CD8-positive, alpha-beta memory T cell (primary cell): ENCODE measurements around the gene GSTO2. TPM values are rescaled to one million over a fixed set of nuclear protein-coding genes. Genes with fewer than 3 reads are reported as not detected.

ENCODE experiments used
- CTCF ChIA-PET: fragments of 350-600 bp; sonication (Branson Sonifier 250); formaldehyde crosslinking; loops from one replicate; lab custom pipeline; 2021; ENCODE audit warnings: antibody characterized with exemption; lab: Charles Lee
- POLR2A ChIA-PET: fragments of 350-600 bp; sonication (Branson Sonifier 250); formaldehyde crosslinking; loops from one replicate; lab custom pipeline; 2021; ENCODE audit warnings: antibody characterized with exemption; lab: Charles Lee
- DNase-seq, 5 donors: peaks; one replicate each; pipeline versions ENCODE4 v3.0.0 to v3.0.0-alpha.2; 2020 to 2022; ENCODE audit warnings: mixed read lengths in 1 of 5
- H3K27ac ChIP-seq: one replicate; pipeline ENCODE4 v1.7.0; 2013; ENCODE audit warnings: low read depth, mild to moderate bottlenecking, low read length, moderate library complexity
- H3K27me3 ChIP-seq: 2 replicates; pipeline ENCODE4 v1.7.0; 2013; ENCODE audit warnings: low read length, mild to moderate bottlenecking; ENCODE audit not compliant: insufficient read depth, poor library complexity, severe bottlenecking
- H3K36me3 ChIP-seq: 2 replicates; pipeline ENCODE4 v1.7.0; 2013; ENCODE audit warnings: mild to moderate bottlenecking, low read length, moderate library complexity; ENCODE audit not compliant: insufficient read depth
- H3K4me1 ChIP-seq: 2 replicates; pipeline ENCODE4 v1.7.0; 2013; ENCODE audit warnings: mild to moderate bottlenecking, low read length, moderate library complexity; ENCODE audit not compliant: insufficient read depth
- H3K4me3 ChIP-seq: 2 replicates; pipeline ENCODE4 v1.7.0; 2013; ENCODE audit warnings: mild to moderate bottlenecking, low read length
- H3K9me3 ChIP-seq: 2 replicates; pipeline ENCODE4 v1.7.0; 2013; ENCODE audit warnings: mild to moderate bottlenecking, low read length
- H3K27ac Mint-ChIP-seq, 8 donors: one replicate each; pipeline ENCODE4 v1.8.0; 2020 to 2021; ENCODE audit warnings: mixed read lengths in 8 of 8, mild to moderate bottlenecking in 6 of 8, inconsistent platforms in 3 of 8, moderate library complexity in 3 of 8
- H3K27me3 Mint-ChIP-seq, 2 donors: one replicate each; pipeline ENCODE4 v1.8.0; 2020 to 2021; ENCODE audit warnings: mixed read lengths in 2 of 2, mild to moderate bottlenecking in 1 of 2, moderate library complexity in 1 of 2
- H3K36me3 Mint-ChIP-seq, 3 donors: one replicate each; pipeline ENCODE4 v1.8.0; 2020 to 2021; ENCODE audit warnings: mixed read lengths in 3 of 3, inconsistent platforms in 1 of 3, mild to moderate bottlenecking in 1 of 3
- H3K4me1 Mint-ChIP-seq, 3 donors: one replicate each; pipeline ENCODE4 v1.8.0; 2020 to 2021; ENCODE audit warnings: mixed read lengths in 3 of 3, inconsistent platforms in 1 of 3, mild to moderate bottlenecking in 1 of 3
- H3K4me3 Mint-ChIP-seq, 7 donors: one replicate each; pipeline ENCODE4 v1.8.0; 2020 to 2021; ENCODE audit warnings: mixed read lengths in 7 of 7, mild to moderate bottlenecking in 6 of 7, moderate library complexity in 4 of 7, inconsistent platforms in 2 of 7
- H3K9me3 Mint-ChIP-seq, 5 donors: one replicate each; pipeline ENCODE4 v1.8.0; 2020 to 2022; ENCODE audit warnings: mixed read lengths in 5 of 5, mild to moderate bottlenecking in 3 of 5, moderate library complexity in 2 of 5, inconsistent platforms in 1 of 5
- polyA plus RNA-seq: library from polyadenylated mRNA; unstranded; fragments of 300-500 nt; fragmentation: Illumina TruSeq; gene quantifications from one replicate; pipeline ENCODE4 v1.2.3, GENCODE V29; 2021
- total RNA-seq, 2 experiments: library from RNA; stranded (reverse); gene quantifications; one replicate each; pipeline ENCODE4 v1.2.3, GENCODE V29; 2021

GSTO2 gene
- total and polyA plus RNA-seq, 3 experiments from 2014 or later = 0.60 to 1.1 (median 0.93) TPM

DNA sequence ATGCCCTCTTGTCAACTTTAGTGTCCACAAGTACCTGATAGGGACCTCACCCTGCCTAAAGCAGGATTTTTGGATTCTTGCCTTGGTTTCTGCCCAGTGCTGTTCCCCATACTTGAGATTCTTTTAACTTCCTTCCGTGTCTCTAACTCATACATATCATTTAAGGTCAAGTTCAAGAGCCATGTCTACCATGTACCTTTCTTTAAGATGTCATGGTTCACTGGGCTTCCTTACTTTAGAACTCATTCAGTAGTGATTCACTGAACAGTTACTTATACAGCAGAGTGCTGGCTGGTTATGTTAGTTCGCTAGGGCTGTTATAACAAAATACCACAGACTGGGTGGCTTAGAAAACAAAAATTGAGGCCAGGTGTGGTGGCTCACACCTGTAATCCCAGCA, 79.6 kb downstream of the GSTO2 start:
- H3K4me1 Mint-ChIP-seq = peaks cover 10 to 29% (median 17%) of the 10 kb centered on the region in 3 donors
- H3K36me3 Mint-ChIP-seq = no peaks in the 10 kb centered on the region
- no peak for DNase-seq
- no peak overlapping the region for H3K4me3 Mint-ChIP-seq
- Histone ChIP-seq H3K27me3 (no peaks in the 10 kb centered on the region), H3K27ac (no peak overlapping the region), H3K36me3 (no peaks in the 10 kb centered on the region), H3K4me1 (peaks cover 18% of the 10 kb centered on the region), H3K9me3 (no peaks in the 10 kb centered on the region), H3K4me3 (no peak overlapping the region)
- no peaks in the 10 kb centered on the region for H3K27me3 Mint-ChIP-seq
- H3K27ac Mint-ChIP-seq = no peak overlapping the region
- no peaks in the 10 kb centered on the region for H3K9me3 Mint-ChIP-seq
- ChIA-PET CTCF (interaction anchor here (0.9 to 8.2 kb wide), 4 partner anchors 10 to 59 kb away, joined by 3 to 160 read pairs (median 6); partner anchors contain the start of gene ITPRIP), POLR2A (no interaction called here)

DNA sequence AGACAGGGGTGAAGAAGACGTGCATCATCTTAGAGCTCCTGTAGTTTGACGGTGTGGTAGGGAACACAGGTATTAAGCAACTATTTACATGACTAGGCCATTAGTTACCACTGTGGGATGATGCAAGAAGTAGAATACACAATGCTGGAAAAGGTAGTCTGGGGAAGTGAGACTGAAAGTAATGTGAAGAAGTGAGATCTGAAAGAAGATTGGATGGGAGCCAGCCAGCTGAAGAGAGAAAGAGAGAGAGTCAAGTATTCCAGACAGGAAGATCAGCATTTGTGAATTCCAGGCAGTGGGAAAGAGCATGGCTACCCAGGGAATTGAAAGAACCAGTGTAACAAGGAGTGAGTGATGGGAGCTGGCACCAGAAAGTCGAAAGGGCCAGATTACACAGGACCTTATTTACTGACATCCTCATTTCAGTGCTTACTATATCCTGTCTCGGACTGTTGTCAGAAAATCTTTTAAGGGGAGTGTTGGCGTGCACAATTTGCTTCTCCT, 80.7 kb downstream of the GSTO2 start:
- CTCF ChIA-PET = interaction anchor here (1.0 to 8.2 kb wide), 10 partner anchors 11 to 93 kb away, joined by 3 to 160 read pairs (median 5); partner anchors contain the start of gene ITPRIP
- no peaks in the 10 kb centered on the region for H3K36me3 ChIP-seq
- H3K27me3 ChIP-seq = no peaks in the 10 kb centered on the region
- no peak overlapping the region for H3K27ac Mint-ChIP-seq
- no peak overlapping the region for H3K27ac ChIP-seq
- H3K9me3 Mint-ChIP-seq = no peaks in the 10 kb centered on the region
- H3K36me3 Mint-ChIP-seq = no peaks in the 10 kb centered on the region
- POLR2A ChIA-PET = no interaction called here
- no peaks in the 10 kb centered on the region for H3K9me3 ChIP-seq
- no peak overlapping the region for H3K4me3 Mint-ChIP-seq
- H3K4me3 ChIP-seq = no peak overlapping the region
- no peak for DNase-seq
- H3K4me1 ChIP-seq = peaks cover 26% of the 10 kb centered on the region
- H3K27me3 Mint-ChIP-seq = no peaks in the 10 kb centered on the region
- H3K4me1 Mint-ChIP-seq = peaks cover 10 to 29% (median 17%) of the 10 kb centered on the region in 3 donors

DNA sequence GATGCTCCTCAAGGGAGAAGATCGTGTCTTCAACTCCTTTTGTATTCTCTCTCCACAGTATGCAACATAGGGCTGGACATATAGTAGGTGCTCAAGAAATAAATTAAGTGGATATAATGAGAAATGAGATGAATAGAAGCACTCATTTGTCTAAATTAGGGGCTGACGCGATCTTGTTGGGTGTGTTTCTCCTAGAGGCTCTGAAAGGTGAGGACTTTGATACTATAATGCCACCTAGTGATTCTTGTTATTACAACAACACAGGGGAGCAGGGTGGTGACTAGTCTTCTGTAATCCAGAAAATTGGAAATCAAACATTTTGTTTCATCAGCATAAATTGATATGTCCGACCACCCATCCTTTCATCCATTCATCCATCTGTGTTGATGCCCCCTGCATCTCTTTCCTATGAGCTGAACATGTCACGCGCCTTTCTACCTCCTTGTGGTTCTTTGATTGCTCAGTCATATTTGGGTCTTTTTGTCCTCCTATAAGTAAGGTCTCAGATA, 81.2 kb downstream of the GSTO2 start:
- H3K36me3 ChIP-seq = no peaks in the 10 kb centered on the region
- no peaks in the 10 kb centered on the region for H3K9me3 ChIP-seq
- Mint-ChIP-seq H3K4me3 (no peak overlapping the region), H3K27ac (no peak overlapping the region), H3K36me3 (no peaks in the 10 kb centered on the region), H3K9me3 (no peaks in the 10 kb centered on the region), H3K27me3 (no peaks in the 10 kb centered on the region), H3K4me1 (peaks cover 10 to 29% (median 17%) of the 10 kb centered on the region in 3 donors)
- H3K27ac ChIP-seq = no peak overlapping the region
- H3K4me1 ChIP-seq = peaks cover 26% of the 10 kb centered on the region
- H3K4me3 ChIP-seq = no peak overlapping the region
- H3K27me3 ChIP-seq = no peaks in the 10 kb centered on the region
- DNase-seq = peak in 2 of 5 donors; percentile 63 to 72
- CTCF ChIA-PET = interaction anchor here (0.8 to 8.2 kb wide), 16 partner anchors 11 to 81 kb away, joined by 3 to 160 read pairs (median 5); partner anchors contain the start of genes GSTO2 and ITPRIP
- POLR2A ChIA-PET = interaction anchor here (1.1 kb wide), 2 partner anchors 12 to 76 kb away, joined by 4 to 5 read pairs; partner anchors contain the start of gene ITPRIP

DNA sequence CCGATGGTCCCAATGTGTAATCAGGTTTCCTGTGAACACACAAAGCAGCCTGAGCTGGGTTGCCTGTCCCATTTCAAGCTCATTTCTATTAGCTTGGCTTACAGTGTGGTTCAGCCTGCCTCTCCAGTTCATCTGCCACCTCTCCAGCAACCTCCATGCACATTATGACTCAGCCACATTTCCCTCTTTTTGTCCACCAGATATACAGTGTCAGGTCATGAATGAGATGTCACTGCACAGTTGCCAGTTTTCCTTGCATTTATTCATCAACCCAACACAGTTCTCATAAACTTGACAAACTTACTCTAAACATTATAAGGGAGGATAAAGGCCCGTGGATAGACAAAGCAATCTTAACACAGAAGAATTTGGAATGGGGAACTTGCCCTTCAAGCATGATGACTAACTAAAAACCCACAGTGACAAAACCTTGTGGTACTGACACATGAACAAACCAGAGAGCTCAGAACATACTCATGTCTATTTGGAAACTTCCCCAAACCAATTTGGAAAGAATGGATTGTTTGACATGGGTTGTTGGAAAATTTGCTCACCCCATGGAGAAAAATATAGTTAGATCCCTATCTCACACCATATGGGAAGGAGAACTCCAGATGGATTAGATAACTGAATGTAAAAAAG, 82.2 kb downstream of the GSTO2 start:
- Histone ChIP-seq H3K4me1 (peaks cover 22% of the 10 kb centered on the region), H3K36me3 (no peaks in the 10 kb centered on the region), H3K4me3 (no peak overlapping the region), H3K9me3 (no peaks in the 10 kb centered on the region), H3K27me3 (no peaks in the 10 kb centered on the region), H3K27ac (no peak overlapping the region)
- peaks cover 2 to 23% (median 7%) of the 10 kb centered on the region in 3 donors for H3K4me1 Mint-ChIP-seq
- POLR2A ChIA-PET = interaction anchor here (0.6 to 1.5 kb wide), 6 partner anchors 13 to 767 kb away, joined by 3 to 7 read pairs (median 5); partner anchors contain the start of gene ITPRIP
- peak overlapping the region in 2 of 7 donors; percentile 12 to 81 for H3K4me3 Mint-ChIP-seq
- no peak for DNase-seq
- peak overlapping the region in 4 of 8 donors; percentile 30 to 85 (median 65) for H3K27ac Mint-ChIP-seq
- H3K9me3 Mint-ChIP-seq = no peaks in the 10 kb centered on the region
- no peaks in the 10 kb centered on the region for H3K27me3 Mint-ChIP-seq
- CTCF ChIA-PET = interaction anchor here (0.8 to 8.2 kb wide), 16 partner anchors 9 to 228 kb away, joined by 3 to 160 read pairs (median 5); partner anchors contain the start of genes GSTO2 and ITPRIP
- H3K36me3 Mint-ChIP-seq = no peaks in the 10 kb centered on the region

DNA sequence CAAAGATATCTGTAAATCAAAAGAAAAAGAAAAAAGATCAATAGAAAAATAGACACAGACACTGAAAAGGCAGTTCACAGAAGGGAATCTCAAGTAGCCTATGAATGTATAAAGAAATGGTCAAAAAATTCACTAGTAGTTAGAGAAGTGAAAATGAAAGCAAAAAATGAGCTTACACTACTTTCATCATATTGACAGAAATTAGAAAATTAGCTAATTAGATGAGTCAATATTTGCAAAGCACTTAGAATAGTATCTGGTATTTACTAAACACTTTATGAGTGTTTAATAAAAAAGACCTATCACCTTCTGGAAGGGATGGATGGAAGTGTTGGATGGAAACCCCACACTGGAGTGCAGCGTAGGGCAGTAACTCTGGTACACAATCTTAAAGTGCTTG, 82.9 kb downstream of the GSTO2 start:
- ChIA-PET CTCF (interaction anchor here (0.7 to 8.2 kb wide), 9 partner anchors 9 to 229 kb away, joined by 3 to 160 read pairs (median 9); partner anchors contain the start of genes GSTO2 and ITPRIP), POLR2A (interaction anchor here (0.6 to 1.5 kb wide), 3 partner anchors 23 to 768 kb away, joined by 3 to 7 read pairs (median 7); no protein-coding TSS in a partner anchor)
- Histone ChIP-seq H3K27ac (no peak overlapping the region), H3K9me3 (no peaks in the 10 kb centered on the region), H3K4me1 (peaks cover 20% of the 10 kb centered on the region), H3K36me3 (no peaks in the 10 kb centered on the region), H3K4me3 (peak overlapping the region; percentile 6), H3K27me3 (no peaks in the 10 kb centered on the region)
- no peaks in the 10 kb centered on the region for H3K27me3 Mint-ChIP-seq
- DNase-seq = no peak
- peak overlapping the region in 6 of 8 donors; percentile 62 to 87 (median 84) for H3K27ac Mint-ChIP-seq
- H3K36me3 Mint-ChIP-seq = no peaks in the 10 kb centered on the region
- H3K4me1 Mint-ChIP-seq = peaks cover 0 to 21% (median 3%) of the 10 kb centered on the region in 3 donors
- H3K9me3 Mint-ChIP-seq = no peaks in the 10 kb centered on the region
- peak overlapping the region in 2 of 7 donors; percentile 75 to 81 for H3K4me3 Mint-ChIP-seq

DNA sequence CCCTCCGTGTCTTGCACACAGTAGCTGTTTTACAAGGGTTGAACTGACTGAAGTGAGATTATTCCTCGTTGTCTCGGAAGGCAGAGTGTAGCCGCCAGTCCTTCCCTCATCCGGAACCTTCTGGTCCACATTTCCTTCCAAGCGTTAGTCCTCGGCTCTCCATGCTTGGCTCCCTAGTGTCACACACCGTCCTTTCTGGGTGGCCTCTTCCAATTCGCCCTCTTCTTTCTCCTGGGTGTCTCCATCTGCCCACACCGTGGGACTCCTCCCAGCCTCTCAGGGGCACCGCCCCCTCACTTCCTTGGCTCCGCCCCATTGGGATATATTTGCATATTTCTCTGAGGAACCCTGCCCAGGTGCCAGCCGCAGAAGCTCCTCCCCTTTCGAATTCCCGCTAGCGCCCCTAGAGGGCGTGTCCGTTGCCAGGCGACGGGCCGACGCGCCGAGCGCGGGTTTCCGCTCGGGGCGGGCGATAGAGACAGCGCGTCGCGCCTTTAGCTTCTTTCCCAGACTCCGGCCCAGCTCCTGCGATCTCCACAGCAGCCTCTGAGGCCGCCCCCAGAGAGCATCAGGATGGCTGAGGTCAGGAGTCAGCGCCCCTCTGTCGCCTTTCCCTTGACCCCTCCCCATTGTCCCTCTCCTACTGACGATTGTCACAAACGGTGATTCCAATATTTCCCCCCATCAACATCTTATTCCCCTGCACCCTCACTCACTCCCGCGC, 84.5 kb downstream of the GSTO2 start, which contains the start of gene CFAP58:
Gene CFAP58 (plus strand): TSS at position 509 of the 724 bp plus-strand sequence. CDS start 65 bp downstream, at position 574.
- H3K9me3 ChIP-seq = no peaks in the 10 kb centered on the region
- no peaks in the 10 kb centered on the region for H3K27me3 ChIP-seq
- peak within 1 kb of the TSS; percentile 67 for H3K4me3 ChIP-seq
- CTCF ChIA-PET = interaction anchor here (0.7 to 4.9 kb wide), 25 partner anchors 8 to 232 kb away, joined by 3 to 65 read pairs (median 6); partner anchors contain the start of genes GSTO2, ITPRIP and SFR1
- POLR2A ChIA-PET = interaction anchor here (0.7 to 1.6 kb wide), 4 partner anchors 15 to 78 kb away, joined by 3 to 8 read pairs (median 4); partner anchors contain the start of gene ITPRIP
- Mint-ChIP-seq H3K4me1 (peaks cover 0 to 20% (median 0%) of the 10 kb centered on the region in 3 donors), H3K36me3 (no peaks in the 10 kb centered on the region), H3K27me3 (no peaks in the 10 kb centered on the region), H3K9me3 (no peaks in the 10 kb centered on the region), H3K27ac (peak within 1 kb of the TSS in 5 of 8 donors; percentile 13 to 87 (median 84)), H3K4me3 (peak within 1 kb of the TSS in 2 of 7 donors; percentile 75 to 81)
- H3K4me1 ChIP-seq = peaks cover 20% of the 10 kb centered on the region
- DNase-seq = peak; percentile 87 to 93 (median 88)
- no peak within 1 kb of the TSS for H3K27ac ChIP-seq
- H3K36me3 ChIP-seq = no peaks in the 10 kb centered on the region
